H1 (cell line): ENCODE measurements around the gene SLC2A3. TPM values are rescaled to one million over a fixed set of nuclear protein-coding genes. Genes with fewer than 3 reads are reported as not detected.
"Not testable (repeated sequence)": the region's sequence is repeated elsewhere in the genome, so short reads cannot be mapped to it uniquely, and the experiment has no call there.

Experiments used
- CTCF ChIA-PET: fragments of 300-600 bp; sonication (Branson Sonifier 250); formaldehyde crosslinking; loops from one replicate; lab custom pipeline; 2021; ENCODE audit not compliant: partially characterized antibody; lab: Charles Lee
- POLR2A ChIA-PET: fragments of 300-600 bp; sonication (Branson Sonifier 250); formaldehyde crosslinking; loops from one replicate; lab custom pipeline; 2021; ENCODE audit warnings: inconsistent platforms; ENCODE audit not compliant: partially characterized antibody; lab: Charles Lee
- DNase-seq, 2 experiments: peaks; one replicate each; pipeline versions ENCODE4 v3.0.0 to v3.0.0-alpha.2; 2010 to 2022; ENCODE audit warnings: low spot score in 2 of 2, low read depth in 1 of 2, mixed read lengths in 1 of 2
- FAIRE-seq: peaks from 2 replicates; lab custom pipeline; 2011; peaks lifted over from hg19 to GRCh38; lab: Jason Lieb, UNC
- H2AFZ ChIP-seq: 2 replicates; pipeline ENCODE4 v1.8.1; 2012; ENCODE audit warnings: low read length, inconsistent platforms
- H2AK5ac ChIP-seq: 2 replicates; pipeline ENCODE4 v1.6.1; 2013; ENCODE audit warnings: low read depth, low read length
- H2BK120ac ChIP-seq: replicated peaks from 2 replicates; pipeline ENCODE3; 2013; ENCODE audit warnings: low read depth, low read length, inconsistent platforms
- H2BK12ac ChIP-seq: 2 replicates; pipeline ENCODE4 v1.6.1; 2013; ENCODE audit warnings: low read depth, low read length
- H2BK15ac ChIP-seq: 2 replicates; pipeline ENCODE4 v1.6.1; 2013; ENCODE audit warnings: low read length
- H2BK20ac ChIP-seq: 2 replicates; pipeline ENCODE4 v1.6.1; 2013; ENCODE audit warnings: low read length
- H2BK5ac ChIP-seq: 2 replicates; pipeline ENCODE4 v1.6.1; 2013; ENCODE audit warnings: low read depth, low read length
- H3K14ac ChIP-seq: 2 replicates; pipeline ENCODE4 v1.6.1; 2013; ENCODE audit warnings: inconsistent platforms; ENCODE audit not compliant: insufficient read length
- H3K18ac ChIP-seq: 2 replicates; pipeline ENCODE4 v1.6.1; 2013; ENCODE audit warnings: low read length; ENCODE audit errors: extremely low read depth
- H3K23ac ChIP-seq: 2 replicates; pipeline ENCODE4 v1.6.1; 2013; ENCODE audit warnings: inconsistent platforms; ENCODE audit not compliant: insufficient read length
- H3K23me2 ChIP-seq: 2 replicates; pipeline ENCODE4 v1.6.1; 2013; ENCODE audit warnings: low read depth, low read length
- H3K27ac ChIP-seq: 2 replicates; pipeline ENCODE4 v1.6.1; 2011; ENCODE audit warnings: low read depth, low read length, inconsistent platforms
- H3K27me3 ChIP-seq, 4 experiments: replicated peaks in 1 of 4; 1 replicate in 1 of 4; 2 replicates in 3 of 4; pipeline versions ENCODE4 v1.6.1 to v1.8.1; 2011 to 2013; ENCODE audit warnings: low read length in 3 of 4, mild to moderate bottlenecking in 3 of 4, inconsistent platforms in 2 of 4, mixed read lengths in 2 of 4, moderate library complexity in 1 of 4; ENCODE audit not compliant: control insufficient read depth in 3 of 4, insufficient read depth in 3 of 4; ENCODE audit errors: extremely low read depth in 1 of 4
- H3K36me3 ChIP-seq, 4 experiments: 2 replicates each; pipeline versions ENCODE4 v1.6.1 to v1.8.1; 2011 to 2013; ENCODE audit warnings: mild to moderate bottlenecking in 4 of 4, low read length in 3 of 4, moderate library complexity in 2 of 4, control low read depth in 1 of 4, inconsistent platforms in 1 of 4; ENCODE audit not compliant: insufficient read depth in 4 of 4, control insufficient read depth in 2 of 4
- H3K4ac ChIP-seq: replicated peaks from 2 replicates; pipeline ENCODE3; 2013; ENCODE audit warnings: low read length, low read depth, mixed read lengths, inconsistent platforms; ENCODE audit not compliant: insufficient read length
- H3K4me1 ChIP-seq, 4 experiments: replicated peaks in 1 of 4; 1 replicate in 1 of 4; 2 replicates in 3 of 4; pipeline versions ENCODE4 v1.6.1 to v1.8.1; 2011 to 2013; ENCODE audit warnings: low read length in 3 of 4, inconsistent platforms in 2 of 4, mixed read lengths in 1 of 4; ENCODE audit not compliant: insufficient read depth in 4 of 4, control insufficient read depth in 3 of 4
- H3K4me2 ChIP-seq, 2 experiments: 2 replicates each; pipeline versions ENCODE4 v1.6.1 to v1.8.1; 2011 to 2013; ENCODE audit warnings: low read depth in 2 of 2, low read length in 2 of 2, control low read depth in 1 of 2, inconsistent platforms in 1 of 2, mild to moderate bottlenecking in 1 of 2; ENCODE audit not compliant: insufficient read depth in 1 of 2
- H3K4me3 ChIP-seq, 4 experiments: fragments of 200-600, 300-600 bp in 1 of 4; sonication (generic), shearing (Covaris generic), sonication (Bioruptor Twin) in 1 of 4; 2 replicates each; pipeline versions ENCODE4 v1.5.1 to v1.8.1; 2011 to 2016; ENCODE audit warnings: low read length in 4 of 4, low read depth in 3 of 4, control low read depth in 2 of 4, inconsistent platforms in 2 of 4, mild to moderate bottlenecking in 2 of 4, mixed read lengths in 1 of 4, moderate library complexity in 1 of 4; ENCODE audit not compliant: insufficient read depth in 2 of 4; ENCODE audit errors: extremely low read depth in 1 of 4
- H3K56ac ChIP-seq: replicated peaks from 2 replicates; pipeline ENCODE3; 2013; ENCODE audit warnings: low read depth, mild to moderate bottlenecking, mixed read lengths, low read length, inconsistent platforms; ENCODE audit not compliant: insufficient read length
- H3K79me1 ChIP-seq: 2 replicates; pipeline ENCODE4 v1.6.1; 2013; ENCODE audit warnings: low read depth, low read length, control low read depth
- H3K79me2 ChIP-seq, 2 experiments: 2 replicates each; pipeline versions ENCODE4 v1.6.1 to v1.8.1; 2012 to 2013; ENCODE audit warnings: low read length in 2 of 2, mild to moderate bottlenecking in 2 of 2, inconsistent platforms in 1 of 2; ENCODE audit not compliant: insufficient read depth in 2 of 2, control insufficient read depth in 1 of 2
- H3K9ac ChIP-seq, 4 experiments: replicated peaks in 1 of 4; 1 replicate in 1 of 4; 2 replicates in 3 of 4; pipeline versions ENCODE4 v1.6.1 to v1.8.1; 2011 to 2013; ENCODE audit warnings: low read depth in 3 of 4, low read length in 3 of 4, control low read depth in 2 of 4, mild to moderate bottlenecking in 2 of 4, moderate library complexity in 2 of 4, inconsistent platforms in 1 of 4; ENCODE audit errors: extremely low read depth in 1 of 4
- H3K9me3 ChIP-seq, 2 experiments: 2 replicates each; pipeline versions ENCODE4 v1.6.1 to v1.8.1; 2012 to 2013; ENCODE audit warnings: mild to moderate bottlenecking in 2 of 2, moderate library complexity in 2 of 2, control low read depth in 1 of 2, inconsistent platforms in 1 of 2, low read depth in 1 of 2, low read length in 1 of 2, mixed read lengths in 1 of 2; ENCODE audit not compliant: insufficient read depth in 2 of 2
- H4K20me1 ChIP-seq, 2 experiments: replicated peaks in 1 of 2; 2 replicates each; pipeline versions ENCODE3 to v1.8.1; 2011 to 2013; ENCODE audit warnings: inconsistent platforms in 2 of 2, low read length in 2 of 2, mild to moderate bottlenecking in 1 of 2; ENCODE audit not compliant: insufficient read depth in 2 of 2, control insufficient read depth in 1 of 2
- H4K5ac ChIP-seq: 2 replicates; pipeline ENCODE4 v1.6.1; 2013; ENCODE audit warnings: low read length, low read depth, mixed read lengths, inconsistent platforms; ENCODE audit not compliant: insufficient read length
- H4K8ac ChIP-seq: 2 replicates; pipeline ENCODE4 v1.8.0; 2013; ENCODE audit warnings: mild to moderate bottlenecking, moderate library complexity, low read length, inconsistent platforms; ENCODE audit not compliant: insufficient read depth; ENCODE audit errors: extremely low read depth
- H4K91ac ChIP-seq: replicated peaks from 2 replicates; pipeline ENCODE3; 2013; ENCODE audit warnings: low read length, mixed read lengths, inconsistent platforms; ENCODE audit not compliant: insufficient read length
- WGBS, 2 experiments: shearing (Covaris generic) in 1 of 2; methylation state at CpG; one replicate each; pipeline versions ENCODE4 v1.1.6 to v1.1.7; 2013 to 2015; ENCODE audit warnings: low lambda C conversion rate in 2 of 2, mixed read lengths in 2 of 2, inconsistent platforms in 1 of 2, low coverage in 1 of 2, missing lambda C conversion rate in 1 of 2; ENCODE audit not compliant: insufficient replicate concordance in 2 of 2, insufficient coverage in 1 of 2, insufficient read length in 1 of 2; ENCODE audit errors: extremely low coverage in 1 of 2, missing lambda C conversion rate in 1 of 2; 5-methylcytosine and 5-hydroxymethylcytosine counted together
- polyA plus RNA-seq, 7 experiments: library from polyadenylated mRNA; depleted of rRNA in 3 of 7; stranded (reverse) in 5 of 7; unstranded in 2 of 7; fragments of >200 nt in 5 of 7; fragments of 200-250 nt in 2 of 7; gene quantifications; 1 replicate in 5 of 7; 2 replicates in 1 of 7; 4 replicates in 1 of 7; pipeline versions ENCODE4 v1.2.1 to v1.2.3, GENCODE V29; 2011 to 2013; ENCODE audit warnings: missing spikeins in 2 of 7, mixed read lengths in 2 of 7
- total RNA-seq: library from RNA; stranded (reverse); fragmentation: NEBNext Ultra II Directional; extraction: Animal tissue kit (Norgen Biotek cat#: 25700); gene quantifications from 2 replicates; pipeline ENCODE4 v1.2.1, GENCODE V29; 2021

Gene SLC2A3
- total and polyA plus RNA-seq, 2 of the 8 experiments (the other 6 are each of a cell fraction or from before 2014, with no cell fraction given): 417 to 688 TPM

DNA sequence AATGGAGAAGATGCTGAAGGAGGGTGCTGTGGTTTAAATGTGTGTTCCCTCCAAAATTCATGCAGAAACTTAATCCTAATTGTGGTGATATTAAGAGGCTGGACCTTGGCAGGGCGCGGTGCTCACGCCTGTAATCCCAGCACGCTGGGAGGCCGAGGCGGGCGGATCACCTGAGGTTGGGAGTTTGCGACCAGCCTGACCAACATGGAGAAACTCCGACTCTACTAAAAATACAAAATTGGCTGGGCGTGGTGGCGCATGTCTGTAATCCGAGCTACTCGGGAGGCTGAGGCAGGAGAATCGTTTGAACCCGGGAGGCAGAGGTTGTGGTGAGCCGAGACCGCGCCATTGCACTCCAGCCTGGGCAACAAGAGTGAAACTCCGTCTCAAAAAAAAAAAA, 18.9 kb upstream of the SLC2A3 start:
- H4K8ac ChIP-seq, H3K23me2 ChIP-seq, H3K9me3 ChIP-seq, H3K18ac ChIP-seq, H2BK5ac ChIP-seq, H4K91ac ChIP-seq, H3K27ac ChIP-seq, POLR2A ChIA-PET, H2AK5ac ChIP-seq, H2BK15ac ChIP-seq, H3K9ac ChIP-seq, H3K4me3 ChIP-seq, H3K4me1 ChIP-seq, H3K56ac ChIP-seq, H2BK120ac ChIP-seq, H3K4ac ChIP-seq, H2BK12ac ChIP-seq, H4K20me1 ChIP-seq, H3K79me2 ChIP-seq, FAIRE-seq, DNase-seq, H4K5ac ChIP-seq, H3K36me3 ChIP-seq, H3K14ac ChIP-seq, H3K4me2 ChIP-seq, H2AFZ ChIP-seq, H3K27me3 ChIP-seq, H3K79me1 ChIP-seq, H2BK20ac ChIP-seq, H3K23ac ChIP-seq, CTCF ChIA-PET: not testable (repeated sequence)
- 97% methylated on average over 15 of the region's 19 CpGs; no CpG with 5 or more reads in 1 of the 2 experiments for WGBS, 2 experiments

DNA sequence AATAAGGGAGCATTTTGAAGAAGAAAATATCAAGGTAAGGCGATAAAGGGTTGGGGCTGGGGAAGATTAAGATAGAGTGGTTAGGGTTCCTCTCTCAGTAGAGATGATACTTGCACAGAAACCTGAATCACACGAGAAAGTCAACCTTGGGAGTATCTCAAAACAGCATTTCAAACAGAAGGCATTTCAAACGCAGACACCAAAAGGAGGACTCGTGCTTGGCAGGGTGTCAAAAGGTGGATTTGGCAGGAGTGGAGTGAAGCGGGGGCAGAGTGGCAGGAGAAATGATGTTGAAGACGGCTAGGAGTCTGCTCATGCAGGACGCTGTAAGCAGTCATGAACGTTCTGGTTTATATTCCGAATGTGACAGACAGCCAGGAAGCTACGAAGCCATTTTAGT, 18.4 kb upstream of the SLC2A3 start:
- H3K14ac ChIP-seq, DNase-seq, H4K8ac ChIP-seq, H3K18ac ChIP-seq, H3K27me3 ChIP-seq, H3K79me1 ChIP-seq, H2AK5ac ChIP-seq, H3K27ac ChIP-seq, H3K4me2 ChIP-seq, H2BK20ac ChIP-seq, H4K20me1 ChIP-seq, H3K9me3 ChIP-seq, H3K23me2 ChIP-seq, H3K79me2 ChIP-seq, H3K4me1 ChIP-seq, H3K4me3 ChIP-seq, H2BK15ac ChIP-seq, H4K91ac ChIP-seq, H3K9ac ChIP-seq, H3K23ac ChIP-seq, H2BK12ac ChIP-seq, H3K4ac ChIP-seq, POLR2A ChIA-PET, H2AFZ ChIP-seq, H2BK120ac ChIP-seq, H3K36me3 ChIP-seq, CTCF ChIA-PET, H4K5ac ChIP-seq, H2BK5ac ChIP-seq, H3K56ac ChIP-seq: not testable (repeated sequence)
- peak; percentile 68 for FAIRE-seq
- 86% methylated on average over 3 of the region's 10 CpGs; no CpG with 5 or more reads in 1 of the 2 experiments for WGBS, 2 experiments
